Liver (tissue), 3 donors: ENCODE measurements around the gene FLNB.

ENCODE experiments used
- CTCF ChIP-seq: fragments of 150-350 bp; IDR thresholded peaks from 2 replicates; pipeline ENCODE4 v1.5.1; 2017; ENCODE audit warnings: improper control_type of control experiment, low read depth, low read length; ENCODE audit not compliant: missing input control
- EGR1 ChIP-seq, 2 donors: IDR thresholded peaks; 2 replicates each; pipeline ENCODE4 v1.6.1; 2016 to 2018; ENCODE audit warnings: antibody characterized with exemption in 2 of 2, low read depth in 2 of 2
- FOXA2 ChIP-seq: IDR thresholded peaks from 2 replicates; pipeline ENCODE4 v1.6.1; 2016; ENCODE audit warnings: antibody characterized with exemption
- GABPA ChIP-seq, 2 donors: IDR thresholded peaks in 1 of 2; conservative IDR thresholded peaks in 1 of 2; 2 replicates each; pipeline ENCODE4 v1.6.1; 2016; ENCODE audit warnings: antibody characterized with exemption in 2 of 2, mild to moderate bottlenecking in 1 of 2, moderate library complexity in 1 of 2
- HNF4A ChIP-seq, 2 donors: conservative IDR thresholded peaks; 2 replicates each; pipeline ENCODE4 v1.6.1; 2016; ENCODE audit warnings: antibody characterized with exemption in 2 of 2, mild to moderate bottlenecking in 2 of 2
- JUND ChIP-seq, 2 donors: IDR thresholded peaks; 2 replicates each; pipeline ENCODE4 v1.6.1; 2016; ENCODE audit warnings: antibody characterized with exemption in 2 of 2
- MAX ChIP-seq: IDR thresholded peaks from 2 replicates; pipeline ENCODE4 v1.6.1; 2016; ENCODE audit warnings: antibody characterized with exemption
- NR2F2 ChIP-seq: IDR thresholded peaks from 2 replicates; pipeline ENCODE4 v1.6.1; 2016; ENCODE audit warnings: antibody characterized with exemption
- RAD21 ChIP-seq, 2 donors: IDR thresholded peaks; 2 replicates each; pipeline ENCODE4 v1.6.1; 2016; ENCODE audit warnings: antibody characterized with exemption in 2 of 2, mild to moderate bottlenecking in 2 of 2
- REST ChIP-seq: IDR thresholded peaks from 2 replicates; pipeline ENCODE4 v1.6.1; 2016; ENCODE audit warnings: antibody characterized with exemption, mild to moderate bottlenecking
- TAF1 ChIP-seq: conservative IDR thresholded peaks from 2 replicates; pipeline ENCODE4 v1.6.1; 2016; ENCODE audit warnings: antibody characterized with exemption, mild to moderate bottlenecking
- YY1 ChIP-seq: IDR thresholded peaks from 2 replicates; pipeline ENCODE4 v1.6.1; 2016; ENCODE audit warnings: antibody characterized with exemption, mild to moderate bottlenecking
- TF ChIP-seq, protein P1 (sequence below): IDR thresholded peaks from 2 replicates; pipeline ENCODE4 v1.6.1; 2016; ENCODE audit warnings: antibody characterized with exemption
- donor health status: healthy.
- donor health status: healthy.

DNA sequence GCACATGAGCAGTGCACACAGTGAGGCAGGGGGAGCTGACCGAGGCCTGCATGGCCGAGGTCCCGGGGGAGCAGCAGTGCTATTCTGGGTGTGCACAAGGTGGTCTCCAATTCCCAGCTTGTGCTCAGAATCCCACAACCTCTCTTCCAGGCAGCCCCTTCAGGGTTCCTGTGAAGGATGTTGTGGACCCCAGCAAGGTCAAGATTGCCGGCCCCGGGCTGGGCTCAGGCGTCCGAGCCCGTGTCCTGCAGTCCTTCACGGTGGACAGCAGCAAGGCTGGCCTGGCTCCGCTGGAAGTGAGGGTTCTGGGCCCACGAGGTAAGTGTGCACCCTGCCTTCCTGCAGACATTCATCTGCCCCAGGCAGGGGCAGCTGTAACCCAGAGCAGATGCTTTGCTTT, 122.4 kb downstream of the FLNB start:
- TF ChIP-seq CTCF (no peak), YY1 (no peak), GABPA (IDR thresholded peaks at IDR 0.05 in 1 of 2, conservative IDR thresholded peaks at IDR 0.05 in 1 of 2) (no peak), NR2F2 (no peak), TAF1 (no peak), REST (no peak), FOXA2 (no peak), RAD21 (IDR thresholded peaks at IDR 0.05) (no peak), EGR1 (IDR thresholded peaks at IDR 0.05; ENCODE audit: low read depth in 2 of 2) (no peak), JUND (IDR thresholded peaks at IDR 0.05) (no peak), MAX (no peak), HNF4A (conservative IDR thresholded peaks at IDR 0.05) (no peak)
- TF ChIP-seq, protein P1, sequence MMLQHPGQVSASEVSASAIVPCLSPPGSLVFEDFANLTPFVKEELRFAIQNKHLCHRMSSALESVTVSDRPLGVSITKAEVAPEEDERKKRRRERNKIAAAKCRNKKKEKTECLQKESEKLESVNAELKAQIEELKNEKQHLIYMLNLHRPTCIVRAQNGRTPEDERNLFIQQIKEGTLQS: no peak
